Activated CD4-positive, CD25-positive, alpha-beta regulatory T cell treated with anti-CD3 and anti-CD28 coated beads, Interleukin-2, amount 50 U/mL, for 16 hours (primary cell): Measurements from ENCODE around the gene CIZ1.

Source experiments
- DNase-seq: peaks from one replicate; pipeline ENCODE4 v3.0.0-alpha.2; 2020; ENCODE audit warnings: low read depth, low spot score

Gene CIZ1

DNA sequence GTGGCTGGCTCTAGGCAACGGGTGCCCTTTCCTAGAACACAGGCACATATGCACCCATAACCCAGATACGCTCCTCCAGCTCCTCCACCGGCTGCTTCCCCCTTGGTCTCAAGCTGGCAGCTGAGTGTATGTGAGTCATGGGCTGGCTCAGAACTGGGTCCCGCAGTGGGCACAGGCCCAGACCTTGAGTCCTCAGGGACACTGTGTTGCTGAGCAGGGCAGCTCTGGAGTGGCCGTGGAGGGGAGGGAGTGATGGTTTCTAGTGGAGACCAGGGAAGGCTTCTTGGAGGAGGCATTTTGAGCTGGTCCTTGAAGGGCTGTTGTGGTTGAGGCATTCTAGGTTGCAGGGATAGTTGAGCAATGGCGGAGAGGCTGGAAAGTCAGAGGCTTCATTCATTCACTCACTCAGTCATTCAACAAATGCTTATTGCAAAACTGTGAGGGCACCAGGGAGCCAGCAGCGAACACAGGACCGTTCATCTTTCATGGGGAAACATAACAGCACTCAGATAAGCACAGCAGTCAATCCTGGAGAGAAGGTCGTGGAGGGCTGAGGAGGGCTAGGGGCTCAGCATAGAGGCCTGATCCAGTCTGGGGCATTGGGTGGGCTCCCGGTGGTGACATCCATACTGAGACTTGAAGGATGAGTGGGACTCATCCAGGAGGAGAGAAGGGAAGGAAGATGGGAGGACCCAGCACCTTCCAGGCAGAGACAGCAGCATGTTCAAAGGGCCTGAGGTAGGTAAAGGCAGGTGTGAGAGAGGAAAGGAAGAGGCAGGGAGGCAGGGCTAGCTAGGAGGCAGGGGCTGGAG is 29.0 kb downstream of the CIZ1 start:
- no peak for DNase-seq

GRCh38 chr9:128161215-128161902 is 30.0 kb downstream of the CIZ1 start:
- no peak for DNase-seq

GRCh38 chr9:128160603-128160987 is 30.8 kb downstream of the CIZ1 start:
- DNase-seq: no peak

DNA sequence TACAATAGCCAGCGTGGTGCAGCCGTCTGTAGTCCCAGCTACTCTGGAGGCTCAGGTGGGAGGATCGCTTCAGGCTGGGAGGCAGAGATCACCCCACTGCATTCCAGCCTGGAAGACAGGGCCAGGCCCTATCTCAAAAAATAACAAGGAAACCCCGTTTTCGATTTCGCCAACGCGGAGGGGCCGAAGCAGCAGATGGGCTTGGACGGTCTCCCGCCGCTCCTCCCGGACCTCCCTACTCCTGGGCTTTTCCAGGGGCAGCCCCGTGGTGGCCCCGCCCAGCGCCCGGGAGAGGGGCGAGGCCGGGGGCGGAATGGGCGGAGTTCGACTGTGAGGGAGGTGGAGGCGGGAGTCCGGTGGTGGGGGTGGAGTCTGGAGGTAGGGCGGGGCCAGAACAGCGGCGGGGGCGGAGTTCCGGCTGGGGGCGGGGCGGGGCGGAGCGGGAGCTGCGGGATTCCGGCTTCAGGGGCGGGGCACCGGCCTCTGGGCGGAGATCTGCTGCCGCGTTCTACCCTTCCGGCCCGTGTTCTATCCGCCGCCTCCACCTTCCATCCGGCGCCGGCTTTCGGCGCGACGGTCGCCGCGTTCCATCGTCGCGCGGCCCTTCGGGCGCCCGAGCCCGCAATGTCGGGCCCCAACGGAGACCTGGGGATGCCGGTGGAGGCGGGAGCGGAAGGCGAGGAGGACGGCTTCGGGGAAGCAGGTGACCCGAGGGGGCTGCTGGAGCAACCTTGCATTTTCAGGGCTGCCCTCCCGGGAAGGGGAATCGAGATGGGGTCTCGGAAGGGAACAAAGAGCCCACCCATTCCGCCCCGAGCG is 31.4 kb downstream of the CIZ1 start, which contains the start of gene BBLN:
Gene BBLN (plus strand): TSS at position 482 of the 819 bp plus-strand sequence. CDS start 143 bp downstream, at position 625.
- peak; percentile 81 for DNase-seq

GRCh38 chr9:128159522-128159783 is 31.9 kb downstream of the CIZ1 start:
- no peak for DNase-seq

- DNase-seq: no peak
These were observed 35.5 kb downstream of the CIZ1 start for GRCh38 chr9:128155736-128156500.

GRCh38 chr9:128153947-128154695 is 37.3 kb downstream of the CIZ1 start:
- DNase-seq: no peak

DNA sequence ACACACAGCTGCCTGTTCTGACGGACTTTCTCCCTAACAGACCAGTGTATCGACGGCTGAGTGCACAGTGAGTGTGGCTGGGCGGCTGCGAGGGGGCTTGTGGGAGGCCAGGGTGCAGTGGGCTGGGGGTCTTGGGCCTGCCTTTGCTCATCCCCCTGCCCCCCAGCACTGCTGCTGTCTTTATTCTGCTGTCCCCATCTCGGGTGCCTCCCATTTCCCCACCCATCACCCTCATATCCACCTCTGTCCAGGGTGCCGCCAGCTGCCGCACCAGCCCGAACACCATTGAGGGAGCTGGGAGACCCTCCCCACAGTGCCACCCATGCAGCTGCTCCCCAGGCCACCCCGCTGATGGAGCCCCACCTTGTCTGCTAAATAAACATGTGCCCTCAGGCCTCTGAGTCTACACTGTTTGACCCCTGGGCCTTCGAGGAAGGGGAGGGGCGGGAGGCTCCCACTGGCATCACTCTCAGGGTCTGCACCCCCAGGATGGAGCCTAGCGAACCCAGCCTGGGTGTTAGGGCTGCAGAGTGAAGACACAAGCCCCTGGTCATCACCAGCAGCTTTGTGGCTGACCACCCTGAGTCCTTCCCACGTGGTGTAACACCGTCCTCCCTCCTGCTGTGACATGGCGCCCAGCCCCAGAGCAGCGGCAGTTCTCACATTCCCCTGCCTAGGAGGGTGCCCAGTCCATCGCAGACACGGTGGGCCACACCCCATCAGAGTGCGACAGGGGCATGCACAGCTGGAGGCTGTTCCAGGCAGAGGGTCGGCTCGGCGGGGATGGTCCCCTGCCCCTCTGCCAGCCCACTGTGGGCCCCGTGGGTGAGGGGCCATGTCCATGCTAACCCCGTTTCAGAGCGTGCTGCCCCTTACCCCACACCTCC is 38.1 kb downstream of the CIZ1 start:
- no peak for DNase-seq

DNA sequence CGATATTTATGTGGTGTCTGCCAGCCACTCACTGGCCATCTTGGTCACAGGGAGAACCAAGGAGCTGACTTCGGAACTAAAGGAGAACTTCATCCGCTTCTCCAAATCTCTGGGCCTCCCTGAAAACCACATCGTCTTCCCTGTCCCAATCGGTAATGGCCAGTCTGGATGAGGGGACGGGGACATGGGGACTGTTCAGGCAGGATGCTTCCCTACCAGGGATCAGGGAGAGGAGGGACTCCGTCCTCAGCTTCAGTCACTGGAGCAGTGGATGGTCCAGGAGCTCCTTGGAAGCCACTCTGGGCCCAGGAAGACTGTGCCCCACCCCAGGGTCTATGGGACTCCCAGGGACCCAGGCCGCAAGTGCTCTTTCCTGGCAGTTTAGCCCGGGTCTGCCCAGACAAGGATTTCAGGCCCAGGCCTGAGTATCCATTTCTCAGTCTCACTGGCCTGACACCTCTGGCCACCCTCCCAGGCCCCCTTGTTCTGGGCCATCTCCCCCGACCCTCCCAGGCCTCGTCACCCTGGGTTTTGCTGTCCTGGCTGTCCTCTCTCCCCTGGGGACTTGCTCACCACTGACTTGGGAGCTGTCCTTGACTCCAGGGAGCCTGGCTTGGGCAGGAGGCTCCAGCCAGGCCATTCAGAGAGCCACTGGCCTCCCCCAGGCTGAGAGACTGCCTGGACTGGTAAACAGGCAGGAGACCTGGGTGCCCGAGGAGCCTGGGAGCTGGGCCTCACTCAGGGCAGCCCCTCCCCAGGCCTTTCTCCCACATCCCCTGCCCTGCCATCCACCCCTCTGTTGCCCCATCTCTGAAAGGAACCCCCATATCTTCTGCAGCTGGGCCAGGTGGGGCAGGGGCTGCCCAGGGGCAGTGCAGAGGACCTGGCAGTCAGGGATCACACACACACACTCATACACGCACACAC is 39.0 kb downstream of the CIZ1 start:
- no peak for DNase-seq

DNA sequence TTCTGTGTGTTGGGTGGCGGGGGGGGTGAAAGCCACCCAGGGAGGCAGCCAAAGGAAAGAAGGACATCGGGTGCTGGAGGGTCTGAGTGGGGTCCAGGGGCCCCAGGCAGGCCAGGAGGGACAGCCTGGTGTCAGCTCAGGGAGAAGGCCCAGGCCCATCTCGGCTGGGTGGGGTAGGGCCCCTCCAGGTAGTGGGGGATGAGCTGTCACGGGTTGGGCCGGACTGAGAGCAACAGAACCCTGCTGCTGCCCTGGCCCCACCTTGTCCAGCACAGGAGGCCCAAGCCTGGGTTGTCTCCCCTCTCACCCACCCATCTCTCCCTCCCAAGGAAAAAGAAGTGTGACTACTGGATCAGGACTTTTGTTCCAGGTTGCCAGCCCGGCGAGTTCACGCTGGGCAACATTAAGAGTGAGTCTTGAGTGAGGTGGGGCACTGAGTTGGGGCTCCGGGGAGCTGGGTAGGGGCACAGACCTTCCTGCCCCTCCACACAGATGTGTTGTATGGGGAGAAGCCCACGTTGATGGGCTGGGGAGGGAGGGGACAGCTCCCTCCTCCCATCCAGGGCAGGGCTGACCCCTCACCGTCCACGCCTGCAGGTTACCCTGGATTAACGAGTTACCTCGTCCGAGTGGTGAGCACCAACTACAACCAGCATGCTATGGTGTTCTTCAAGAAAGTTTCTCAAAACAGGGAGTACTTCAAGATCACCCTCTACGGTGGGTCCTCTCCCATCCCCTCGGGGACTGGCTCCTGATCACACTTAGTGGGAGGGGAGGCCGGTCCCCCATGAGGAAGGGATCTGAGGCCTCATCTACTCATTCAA is 39.9 kb downstream of the CIZ1 start:
- DNase-seq: no peak

DNA sequence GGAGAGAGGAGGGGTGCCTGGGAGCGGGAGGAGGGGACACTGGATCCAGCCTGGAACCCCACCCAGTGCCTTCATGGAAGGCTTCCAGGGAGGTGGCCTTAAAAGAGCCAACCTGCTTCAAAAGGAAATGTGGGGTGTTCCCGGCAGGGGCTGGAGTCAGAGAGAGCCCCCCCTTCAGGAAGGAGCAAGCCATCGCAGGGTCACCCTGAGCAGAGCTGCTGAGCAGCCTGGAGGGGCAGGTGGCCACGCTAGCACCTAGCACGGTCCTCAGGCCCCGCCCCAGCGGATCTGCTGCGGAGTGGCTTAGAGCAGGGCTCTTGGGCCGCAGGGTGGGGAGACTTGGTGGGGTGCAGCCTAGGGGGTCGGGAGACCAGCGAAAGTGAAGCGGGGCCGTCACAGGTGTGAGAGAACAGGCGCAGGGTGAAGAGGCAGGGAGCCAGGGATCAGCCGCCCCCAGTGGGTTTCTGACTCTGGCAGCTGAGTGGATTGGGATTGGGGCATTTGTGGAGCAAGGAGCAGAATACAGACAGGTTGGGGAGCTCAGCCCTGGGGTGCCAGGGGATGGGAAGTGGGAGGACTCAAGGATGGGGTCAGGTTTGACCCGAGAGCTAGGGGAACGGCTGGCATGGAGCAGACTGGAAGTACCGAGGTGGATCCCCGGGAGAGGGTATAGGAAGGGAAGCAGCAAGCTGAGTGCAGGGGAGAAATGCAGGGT is 40.6 kb downstream of the CIZ1 start:
- no peak for DNase-seq

GRCh38 chr9:128149951-128150593 is 41.3 kb downstream of the CIZ1 start:
- no peak for DNase-seq

DNA sequence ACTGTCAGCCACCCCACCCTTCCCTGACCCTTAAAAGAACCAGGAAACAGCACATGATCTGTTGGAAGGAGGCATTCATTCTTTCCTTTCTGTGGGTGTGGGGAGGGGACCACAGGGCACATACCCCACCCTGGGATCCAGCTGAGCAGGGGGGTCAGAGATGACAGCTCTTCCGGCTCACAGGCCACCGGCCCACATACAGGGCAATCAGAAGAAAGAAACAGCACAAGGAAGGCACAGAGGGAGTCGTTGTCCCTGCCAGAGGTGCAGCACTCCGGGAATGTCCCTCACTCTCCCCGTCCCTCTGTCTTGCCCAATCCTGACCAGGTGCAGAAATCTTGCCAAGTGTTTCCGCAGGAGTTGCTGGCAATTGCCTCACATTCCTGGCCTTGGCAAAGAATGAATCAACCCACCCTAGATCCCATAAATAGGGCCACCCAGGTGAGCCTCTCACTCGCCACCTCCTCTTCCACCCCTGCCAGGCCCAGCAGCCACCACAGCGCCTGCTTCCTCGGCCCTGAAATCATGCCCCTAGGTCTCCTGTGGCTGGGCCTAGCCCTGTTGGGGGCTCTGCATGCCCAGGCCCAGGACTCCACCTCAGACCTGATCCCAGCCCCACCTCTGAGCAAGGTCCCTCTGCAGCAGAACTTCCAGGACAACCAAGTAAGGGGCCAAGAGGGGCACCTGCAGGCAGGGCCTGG is 42.2 kb downstream of the CIZ1 start, which contains the start of gene LCN2:
Gene LCN2 (plus strand): TSS at position 453 of the 701 bp plus-strand sequence. CDS start 73 bp downstream, at position 526.
- no peak for DNase-seq

DNA sequence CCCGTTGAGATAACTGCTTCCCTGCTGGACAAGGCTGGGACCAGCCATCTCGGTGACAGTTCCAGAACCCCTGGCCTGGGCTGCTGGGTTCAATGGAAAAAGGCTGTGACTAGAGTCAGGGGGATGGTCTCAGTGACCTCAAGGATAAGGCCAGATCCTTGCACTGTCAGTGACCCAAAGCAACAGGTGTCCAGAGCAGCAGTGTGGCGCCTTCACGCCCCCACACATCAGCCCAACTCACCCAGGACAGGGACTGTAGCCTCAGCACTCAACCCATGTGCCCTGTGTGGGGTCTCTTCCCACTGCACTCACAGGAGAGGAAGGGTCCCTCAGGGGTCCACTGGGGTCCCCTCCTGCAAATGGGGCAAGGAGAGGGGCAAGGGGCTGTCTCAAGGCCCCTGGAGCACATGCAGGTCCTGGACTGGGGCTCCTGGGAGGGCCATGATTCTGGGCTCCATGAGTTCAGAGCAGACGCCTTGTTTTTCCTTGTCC is 42.8 kb downstream of the CIZ1 start:
- no peak for DNase-seq

- no peak for DNase-seq
These were observed 44.7 kb downstream of the CIZ1 start for GRCh38 chr9:128146591-128147120.

GRCh38 chr9:128145951-128146351 is 45.4 kb downstream of the CIZ1 start:
- no peak for DNase-seq
